NCI-H2029 treated with DMSO at 0.1 percent for 48 hours (cell line): ENCODE measurements around the gene NUDT9.
A peak's percentile ranks its signal among the peaks of the same experiment; 100 is the strongest.
"Not testable (repeated sequence)": the region's sequence is repeated elsewhere in the genome, so short reads cannot be mapped to it uniquely, and the experiment has no call there.

Source experiments
- DNase-seq: peaks from one replicate; lab custom pipeline; 2025; lab: John Stamatoyannopoulos, UW

Gene NUDT9

DNA sequence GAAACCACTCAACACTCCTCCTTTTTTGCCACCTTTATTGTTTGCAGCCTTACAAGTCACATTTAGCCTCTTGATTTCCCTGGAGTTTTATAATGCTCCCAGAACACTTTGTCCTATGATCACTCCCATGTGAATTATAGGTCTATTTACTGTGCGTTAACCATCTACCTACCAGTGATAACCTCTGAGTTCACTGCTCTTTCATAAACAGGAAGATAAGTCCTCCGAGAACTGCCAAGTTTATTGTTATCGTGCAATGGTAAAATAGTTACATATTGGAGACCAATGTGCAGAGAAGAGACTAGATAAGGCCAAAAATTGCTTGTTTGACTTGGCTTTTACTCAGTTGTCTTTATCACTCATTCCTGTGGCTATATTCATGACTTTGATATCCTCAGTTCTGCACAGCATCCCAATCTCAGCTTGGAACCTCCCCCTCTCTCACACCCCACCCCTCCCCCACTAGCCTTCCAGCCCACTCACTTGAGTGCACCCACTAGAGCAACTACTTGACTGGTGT is 12.9 kb upstream of the NUDT9 start:
- no peak for DNase-seq

DNA sequence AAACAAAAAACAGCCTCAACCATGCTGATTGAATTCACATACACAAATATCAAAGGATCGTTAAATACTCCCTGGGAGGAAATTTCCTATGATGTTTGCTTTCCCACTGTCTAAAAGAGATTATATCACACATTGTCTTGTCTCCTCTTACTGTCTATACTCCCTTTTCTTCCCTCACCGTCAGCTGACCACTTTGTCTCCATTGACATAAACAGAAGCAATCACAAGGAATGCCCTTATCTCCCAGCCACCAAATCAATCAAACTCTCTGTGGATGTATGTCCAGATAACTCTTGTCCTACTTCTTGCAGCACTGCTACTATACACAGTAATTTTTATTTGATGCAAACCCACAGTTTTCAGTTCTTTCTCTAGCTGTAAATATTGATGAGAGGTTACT is 12.2 kb upstream of the NUDT9 start:
- DNase-seq: no peak

- DNase-seq: no peak
Observed at GRCh38 chr4:87410679-87411078, 11.7 kb upstream of the NUDT9 start.

DNA sequence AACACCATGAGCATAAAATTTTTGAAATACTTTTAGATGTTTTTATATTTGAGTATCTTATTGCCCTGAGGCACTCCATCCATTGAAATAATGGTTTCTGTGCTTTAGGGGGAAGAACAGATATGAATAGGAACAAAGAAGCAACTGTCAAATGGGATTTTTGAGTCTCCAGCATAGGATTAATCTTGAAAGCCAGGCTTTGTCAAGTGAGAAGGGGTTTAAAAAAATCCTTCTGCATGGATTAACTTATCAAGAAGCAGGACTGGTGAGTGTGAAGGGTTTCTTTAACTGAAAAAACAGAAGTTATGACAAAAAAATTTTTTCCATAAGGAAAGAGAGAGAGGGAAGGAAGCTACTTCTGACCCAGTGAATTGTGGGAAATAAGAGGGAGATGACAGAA is 7.6 kb upstream of the NUDT9 start:
- DNase-seq: no peak

DNA sequence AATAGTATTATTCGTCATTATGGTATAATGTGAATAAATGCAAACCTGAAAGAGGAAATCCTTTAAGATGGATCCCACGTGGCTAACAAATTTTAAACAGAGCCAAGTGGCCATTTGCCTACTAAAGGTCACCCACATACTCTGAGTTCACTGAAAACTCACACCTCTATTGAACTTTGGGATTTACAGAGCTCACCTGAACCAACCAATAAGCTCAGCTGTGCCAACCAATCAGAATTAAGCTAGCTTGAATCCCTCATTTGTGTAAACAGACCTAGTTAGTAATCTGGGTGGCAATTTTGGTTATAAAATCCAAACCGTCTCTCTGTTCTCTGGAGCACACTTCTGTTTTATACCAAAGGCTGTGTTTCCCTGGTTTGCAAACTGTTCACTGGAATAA is 5.4 kb upstream of the NUDT9 start:
- DNase-seq: no peak

- not testable (repeated sequence) for DNase-seq
Observed at GRCh38 chr4:87418410-87418809, 4.0 kb upstream of the NUDT9 start.

DNA sequence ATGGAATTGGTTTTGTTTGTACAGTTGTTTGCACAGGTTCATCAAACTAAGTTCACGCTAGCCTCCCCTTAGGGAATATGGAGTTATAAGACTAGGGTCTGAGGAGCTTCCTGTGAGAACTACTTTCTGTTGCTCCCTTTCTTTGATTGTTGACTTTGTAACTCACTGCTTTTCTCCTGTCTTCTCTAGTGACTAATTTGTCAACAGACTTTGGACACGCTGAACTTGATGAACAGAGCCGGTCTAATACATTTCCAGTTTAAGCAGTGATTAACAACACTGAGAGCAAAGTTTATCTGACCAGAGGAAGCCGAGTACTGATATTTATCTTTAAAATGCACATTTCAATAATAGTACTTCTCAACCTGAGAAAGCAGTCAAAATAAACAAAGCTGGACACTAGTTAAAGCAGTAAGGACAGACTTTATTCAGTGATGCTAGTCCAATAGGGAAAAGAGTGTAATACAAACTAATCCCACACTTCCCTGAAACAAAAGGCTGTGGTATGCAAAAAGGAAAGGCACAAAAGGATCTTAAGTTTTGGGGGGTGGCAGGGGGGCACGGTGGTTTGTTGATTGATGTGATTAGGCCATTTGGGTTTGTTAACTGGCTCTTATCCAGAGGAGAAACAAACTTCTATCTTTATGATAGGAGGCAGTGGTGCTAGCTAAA is 2.7 kb upstream of the NUDT9 start:
- no peak for DNase-seq

- no peak for DNase-seq
Observed at GRCh38 chr4:87420276-87420830, 2.0 kb upstream of the NUDT9 start.

GRCh38 chr4:87423317-87424098 is 1.1 kb downstream of the NUDT9 start:
- peak; percentile 12 for DNase-seq

- DNase-seq: not testable (repeated sequence)
Observed at GRCh38 chr4:87424099-87424543, 1.7 kb downstream of the NUDT9 start.

DNA sequence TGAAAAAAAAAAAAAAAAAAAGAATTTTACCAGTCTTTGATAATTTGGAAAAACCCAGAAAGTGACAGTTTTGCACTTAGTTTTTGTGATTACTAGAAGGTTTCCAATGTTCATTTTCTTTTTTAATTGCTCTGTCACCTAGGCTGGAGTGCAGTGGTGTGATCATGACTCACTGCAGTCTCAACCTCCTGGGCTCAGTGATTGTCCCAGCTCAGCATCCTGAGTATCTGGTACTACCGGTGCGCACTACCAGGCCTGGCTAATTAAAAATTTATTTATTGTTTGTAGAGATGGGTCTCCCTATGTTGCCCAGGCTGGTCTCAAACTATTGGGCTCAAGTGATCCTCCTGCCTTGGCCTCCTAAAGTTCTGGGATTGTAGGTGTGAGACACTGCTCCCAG is 3.3 kb downstream of the NUDT9 start:
- no peak for DNase-seq

GRCh38 chr4:87426865-87427517 is 4.6 kb downstream of the NUDT9 start:
- no peak for DNase-seq

GRCh38 chr4:87427518-87427868 is 5.1 kb downstream of the NUDT9 start:
- DNase-seq: no peak

- DNase-seq: no peak
Observed at GRCh38 chr4:87428979-87429378, 6.6 kb downstream of the NUDT9 start.

GRCh38 chr4:87430038-87430437 is 7.7 kb downstream of the NUDT9 start:
- no peak for DNase-seq

DNA sequence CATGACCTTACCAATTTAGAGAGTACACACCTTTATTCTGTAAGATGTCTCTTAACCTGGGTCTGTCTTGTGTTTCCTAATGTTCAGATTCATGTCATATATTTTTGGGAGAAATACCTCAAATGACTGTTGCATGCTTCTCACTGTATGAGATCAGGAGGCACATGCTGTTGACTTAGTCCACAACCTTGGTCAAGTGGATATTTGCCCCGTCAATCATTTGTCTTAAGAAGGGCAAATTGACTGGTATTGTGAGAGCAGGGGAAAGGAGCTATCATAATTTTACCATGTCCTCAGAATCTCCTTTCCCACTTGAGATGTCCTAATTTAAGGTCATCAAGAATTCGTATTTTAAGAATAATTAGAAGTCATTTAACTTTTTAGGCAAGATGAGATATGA is 11.0 kb downstream of the NUDT9 start:
- no peak for DNase-seq

DNA sequence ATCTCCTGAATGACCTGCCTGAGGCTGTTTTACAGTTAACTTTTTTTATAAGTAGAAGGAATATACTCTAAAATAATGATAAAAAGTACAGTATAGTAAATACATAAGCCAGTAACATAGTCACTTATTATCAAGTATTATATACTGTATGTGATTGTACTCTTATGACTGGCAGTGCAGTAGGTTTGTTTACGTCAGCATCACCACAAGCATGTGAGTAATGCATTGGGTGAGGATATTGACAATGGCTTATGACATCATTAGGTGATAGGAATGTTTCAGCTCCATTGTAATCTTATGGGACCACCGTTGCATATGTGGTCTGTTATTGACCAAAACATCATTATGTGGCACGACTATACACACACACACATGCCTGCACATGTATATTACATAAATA is 20.5 kb downstream of the NUDT9 start:
- DNase-seq: no peak

DNA sequence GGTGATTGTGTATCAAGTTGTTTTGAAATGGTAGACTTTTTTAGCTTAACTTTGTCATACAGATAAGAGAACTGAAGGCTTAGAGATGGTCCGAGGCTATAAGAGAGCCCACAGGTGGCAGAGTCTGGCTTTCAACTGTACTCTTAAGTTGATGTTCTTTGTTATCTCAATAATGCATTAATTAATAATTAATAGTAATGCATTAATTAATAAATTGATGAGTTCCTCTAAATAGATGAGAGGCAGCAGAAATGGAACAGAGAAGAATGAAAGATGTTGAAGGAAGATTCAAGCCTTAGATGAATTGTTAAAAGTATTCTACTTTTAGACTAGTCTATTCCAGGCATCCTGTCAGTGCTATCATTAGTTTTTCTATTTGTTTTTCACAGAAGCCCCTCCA is 22.4 kb downstream of the NUDT9 start:
- no peak for DNase-seq

DNA sequence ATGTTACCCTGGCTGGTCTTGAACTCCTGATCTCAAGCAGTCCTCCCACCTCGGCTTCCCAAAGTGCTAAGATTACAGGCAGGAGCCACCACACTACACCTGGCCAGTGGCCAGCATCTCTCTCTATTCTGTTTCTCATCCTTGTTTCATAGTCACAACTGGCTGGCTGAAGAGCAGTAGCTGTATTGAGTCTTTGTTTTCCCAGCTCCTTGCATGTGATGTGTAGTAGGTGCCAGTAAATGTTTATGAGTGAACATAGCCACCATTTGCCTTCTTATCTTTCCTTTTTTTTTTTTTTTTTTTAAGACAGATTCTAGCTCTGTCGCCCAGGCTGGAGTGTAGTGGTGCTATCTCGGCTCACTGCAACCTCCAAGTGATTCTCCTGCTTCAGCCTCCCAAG is 23.6 kb downstream of the NUDT9 start:
- no peak for DNase-seq

- DNase-seq: not testable (repeated sequence)
Observed at GRCh38 chr4:87446375-87446774, 24.0 kb downstream of the NUDT9 start.

GRCh38 chr4:87451537-87451936 is 29.2 kb downstream of the NUDT9 start:
- no peak for DNase-seq

- no peak for DNase-seq
Observed at GRCh38 chr4:87458913-87459312, 36.5 kb downstream of the NUDT9 start.

GRCh38 chr4:87461281-87461700 is 38.9 kb downstream of the NUDT9 start:
- DNase-seq: no peak
